Midbrain (tissue), 1 donor: ENCODE data around the gene FUS.

Experiments
- DNase-seq: peaks from one replicate; lab custom pipeline; 2025; lab: John Stamatoyannopoulos, UW

FUS gene

GRCh38 chr16:31202414-31203375, 22.8 kb downstream of the FUS start, which contains the start of gene PYCARD:
Gene PYCARD, minus strand, starts transcription at chr16:31202760. Its CDS starts 70 bp downstream, at chr16:31202690.
- no peak for DNase-seq

- DNase-seq, result no peak
These were observed 25.1 kb downstream of the FUS start for GRCh38 chr16:31204871-31205666.

GRCh38 chr16:31206776-31207175, 26.8 kb downstream of the FUS start:
- no peak for DNase-seq

DNA sequence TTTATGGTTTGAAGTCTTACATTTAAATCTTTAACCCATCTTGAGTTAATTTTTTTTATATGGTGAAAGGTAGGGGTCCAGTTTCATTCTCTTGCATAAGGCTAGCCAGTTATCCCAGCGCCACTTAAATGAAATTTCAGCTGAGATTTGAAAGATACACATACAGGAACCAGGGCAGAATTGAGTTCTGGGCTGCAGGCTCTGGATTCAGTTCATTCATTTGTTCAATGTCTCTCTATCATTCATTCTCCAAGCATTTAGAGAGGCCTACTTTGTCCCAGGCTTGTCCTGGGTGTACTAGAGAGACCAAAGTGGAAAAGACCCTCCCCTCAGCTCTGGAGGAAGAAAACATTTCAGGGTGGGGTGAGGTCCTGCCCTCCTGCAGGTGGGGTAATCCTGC, 33.4 kb downstream of the FUS start:
- DNase-seq, result no peak

GRCh38 chr16:31213877-31214707, 34.2 kb downstream of the FUS start, which contains the start of gene TRIM72:
Gene TRIM72, plus strand, starts transcription at chr16:31214119. Its CDS starts 620 bp downstream, at chr16:31214739.
- DNase-seq, result no peak

DNA sequence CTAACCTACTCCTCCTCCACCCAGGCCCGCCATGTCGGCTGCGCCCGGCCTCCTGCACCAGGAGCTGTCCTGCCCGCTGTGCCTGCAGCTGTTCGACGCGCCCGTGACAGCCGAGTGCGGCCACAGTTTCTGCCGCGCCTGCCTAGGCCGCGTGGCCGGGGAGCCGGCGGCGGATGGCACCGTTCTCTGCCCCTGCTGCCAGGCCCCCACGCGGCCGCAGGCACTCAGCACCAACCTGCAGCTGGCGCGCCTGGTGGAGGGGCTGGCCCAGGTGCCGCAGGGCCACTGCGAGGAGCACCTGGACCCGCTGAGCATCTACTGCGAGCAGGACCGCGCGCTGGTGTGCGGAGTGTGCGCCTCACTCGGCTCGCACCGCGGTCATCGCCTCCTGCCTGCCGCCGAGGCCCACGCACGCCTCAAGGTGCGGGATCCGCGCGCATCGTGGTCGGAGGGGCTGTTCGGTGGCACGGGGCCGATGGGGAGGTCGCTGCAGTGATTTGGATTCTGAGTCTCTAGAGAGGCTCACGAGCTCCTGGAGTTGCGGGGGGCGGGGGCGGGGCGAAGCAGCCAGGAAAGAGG, 34.9 kb downstream of the FUS start:
- no peak for DNase-seq

DNA sequence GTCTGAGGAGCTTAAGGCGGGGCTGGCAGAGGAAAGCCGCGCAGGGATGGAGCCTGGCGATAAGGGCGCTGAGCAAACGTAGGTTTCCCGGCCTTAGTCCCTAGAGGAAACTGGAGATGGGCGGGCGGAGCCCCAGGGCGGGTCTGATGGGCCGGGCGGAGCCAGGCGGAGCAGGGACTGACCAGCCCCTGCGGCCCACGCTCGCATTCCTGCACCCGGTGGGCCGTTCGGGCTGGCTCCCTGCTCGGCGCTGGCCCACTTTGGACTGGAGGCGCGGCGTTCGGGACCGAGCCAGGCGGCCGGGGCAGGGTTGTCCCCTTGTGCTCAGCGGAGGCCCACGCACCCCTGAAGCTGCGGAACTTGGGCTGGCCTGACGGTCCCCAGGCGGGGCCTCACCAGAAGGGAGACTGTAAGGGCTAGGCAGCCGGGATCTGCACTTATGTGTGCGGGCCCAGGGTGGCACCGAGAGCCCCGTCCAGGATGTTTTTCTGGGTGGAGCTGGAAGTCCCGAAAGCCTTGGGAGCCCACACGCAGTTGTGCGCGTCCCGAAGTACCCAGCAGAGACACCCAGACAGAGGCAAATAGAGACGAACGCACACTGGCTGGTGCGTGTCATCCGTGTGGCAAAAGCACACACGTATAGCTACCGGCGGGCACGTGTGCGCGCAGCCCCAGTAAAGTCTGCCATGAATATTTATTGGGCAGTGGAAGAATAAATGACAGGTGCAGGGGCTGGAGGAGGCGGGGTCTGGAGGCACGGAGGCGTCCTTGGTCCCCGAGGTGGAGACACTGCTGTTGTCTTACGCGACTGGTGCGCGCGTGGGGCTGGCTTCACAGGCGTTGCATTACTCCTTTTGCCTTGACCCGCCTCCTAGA, 35.6 kb downstream of the FUS start:
- DNase-seq, result no peak

- no peak for DNase-seq
These were observed 36.6 kb downstream of the FUS start, which contains the start of gene PYDC1 for GRCh38 chr16:31216422-31217135. Gene PYDC1, minus strand, starts transcription at chr16:31217135. Its CDS starts 107 bp downstream, at chr16:31217028.

- no peak for DNase-seq
These were observed 37.2 kb downstream of the FUS start for GRCh38 chr16:31217136-31217530.

DNA sequence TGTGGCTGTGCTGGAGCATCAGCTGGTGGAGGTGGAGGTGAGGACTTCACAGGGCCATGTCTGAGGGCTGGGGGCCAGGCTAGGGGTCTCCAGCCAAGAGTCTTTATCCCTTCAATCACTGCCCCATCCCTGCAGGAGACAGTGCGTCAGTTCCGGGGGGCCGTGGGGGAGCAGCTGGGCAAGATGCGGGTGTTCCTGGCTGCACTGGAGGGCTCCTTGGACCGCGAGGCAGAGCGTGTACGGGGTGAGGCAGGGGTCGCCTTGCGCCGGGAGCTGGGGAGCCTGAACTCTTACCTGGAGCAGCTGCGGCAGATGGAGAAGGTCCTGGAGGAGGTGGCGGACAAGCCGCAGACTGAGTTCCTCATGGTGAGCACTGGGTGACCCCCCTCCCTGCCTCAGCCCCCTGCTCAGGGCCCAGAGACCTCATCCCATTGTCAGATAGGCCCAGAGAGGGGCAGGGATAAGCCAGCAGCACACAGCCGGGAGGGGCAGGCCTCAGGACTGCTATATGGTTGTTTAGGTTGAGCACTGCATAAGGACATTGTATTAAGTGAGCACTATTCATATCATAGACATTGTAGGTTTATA, 39.3 kb downstream of the FUS start:
- no peak for DNase-seq

GRCh38 chr16:31221357-31222160, 41.6 kb downstream of the FUS start:
- no peak for DNase-seq

GRCh38 chr16:31223044-31223443, 43.1 kb downstream of the FUS start:
- DNase-seq, result no peak

- no peak for DNase-seq
These were observed 44.4 kb downstream of the FUS start for GRCh38 chr16:31224092-31224955.

GRCh38 chr16:31225193-31225592, 45.3 kb downstream of the FUS start:
- DNase-seq, result no peak

DNA sequence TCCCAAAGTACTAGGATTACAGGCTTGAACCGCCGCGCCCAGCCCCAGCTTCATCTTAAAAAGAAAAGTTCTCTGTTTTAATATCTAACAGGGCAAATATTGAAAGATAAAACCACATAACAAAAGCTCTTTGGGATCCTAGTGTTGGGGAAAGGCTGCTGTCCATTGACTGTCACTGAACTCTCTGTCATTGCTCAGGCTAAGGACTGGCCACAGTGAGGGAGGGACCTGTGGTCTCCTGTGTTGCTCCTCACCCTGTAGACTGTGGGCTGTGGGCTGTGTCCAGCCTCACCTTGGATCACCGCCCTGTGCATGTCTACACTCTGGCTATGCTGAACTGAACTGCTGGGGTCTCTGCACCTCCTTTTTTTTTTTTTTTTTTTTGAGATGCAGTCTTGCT, 48.3 kb downstream of the FUS start:
- DNase-seq, result no peak

- no peak for DNase-seq
These were observed 49.6 kb downstream of the FUS start for GRCh38 chr16:31229501-31229900.

DNA sequence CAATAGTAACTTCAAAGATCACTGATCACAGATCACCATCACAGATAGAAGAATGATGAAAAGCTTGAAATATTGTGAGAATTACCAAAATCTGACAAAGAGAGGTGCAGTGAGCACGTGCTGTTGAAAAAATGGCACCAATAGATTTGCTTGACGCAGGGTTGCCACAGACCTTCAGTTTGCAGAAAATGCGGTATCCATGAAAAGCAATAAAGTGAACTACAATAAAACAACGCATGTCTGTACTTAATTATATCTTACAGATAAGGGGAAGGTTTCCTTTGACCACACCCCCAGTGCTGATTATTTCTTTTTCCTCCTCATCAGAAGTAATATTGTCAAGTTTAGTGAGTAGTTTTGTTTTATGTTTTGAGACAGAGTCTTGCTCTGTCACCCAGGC, 58.1 kb downstream of the FUS start:
- DNase-seq, result no peak
